Skeletal muscle satellite cell (primary cell): Measurements from ENCODE around the gene MAP3K6.

Experiments used
- H3K27me3 ChIP-seq: 2 replicates; pipeline ENCODE4 v1.7.0; 2013; ENCODE audit warnings: low read length; ENCODE audit not compliant: control insufficient read depth, insufficient read depth
- H3K36me3 ChIP-seq: 2 replicates; pipeline ENCODE4 v1.7.0; 2013; ENCODE audit warnings: mild to moderate bottlenecking, control low read depth, low read length; ENCODE audit not compliant: insufficient read depth
- H3K4me1 ChIP-seq: 2 replicates; pipeline ENCODE4 v1.7.0; 2013; ENCODE audit warnings: low read length; ENCODE audit not compliant: control insufficient read depth, insufficient read depth
- H3K4me2 ChIP-seq: 2 replicates; pipeline ENCODE4 v1.7.0; 2013; ENCODE audit warnings: mild to moderate bottlenecking, low read length
- H3K4me3 ChIP-seq: 2 replicates; pipeline ENCODE4 v1.7.0; 2013; ENCODE audit warnings: low read length
- H3K9ac ChIP-seq: 2 replicates; pipeline ENCODE4 v1.7.0; 2013; ENCODE audit warnings: mild to moderate bottlenecking, low read depth, low read length, moderate library complexity
- H3K9me3 ChIP-seq: replicated peaks from 2 replicates; pipeline ENCODE4 v1.7.0; 2013; ENCODE audit warnings: mild to moderate bottlenecking, control low read depth, low read length

Gene MAP3K6

GRCh38 chr1:27368869-27369582 is 2.3 kb upstream of the MAP3K6 start:
- no peak overlapping the region for H3K4me2 ChIP-seq
- H3K4me1 ChIP-seq: peaks cover 15% of the 10 kb centered on the region
- no peaks in the 10 kb centered on the region for H3K9me3 ChIP-seq
- H3K27me3 ChIP-seq: no peaks in the 10 kb centered on the region
- no peak overlapping the region for H3K9ac ChIP-seq
- no peak overlapping the region for H3K4me3 ChIP-seq
- H3K36me3 ChIP-seq: peaks cover 4% of the 10 kb centered on the region

DNA sequence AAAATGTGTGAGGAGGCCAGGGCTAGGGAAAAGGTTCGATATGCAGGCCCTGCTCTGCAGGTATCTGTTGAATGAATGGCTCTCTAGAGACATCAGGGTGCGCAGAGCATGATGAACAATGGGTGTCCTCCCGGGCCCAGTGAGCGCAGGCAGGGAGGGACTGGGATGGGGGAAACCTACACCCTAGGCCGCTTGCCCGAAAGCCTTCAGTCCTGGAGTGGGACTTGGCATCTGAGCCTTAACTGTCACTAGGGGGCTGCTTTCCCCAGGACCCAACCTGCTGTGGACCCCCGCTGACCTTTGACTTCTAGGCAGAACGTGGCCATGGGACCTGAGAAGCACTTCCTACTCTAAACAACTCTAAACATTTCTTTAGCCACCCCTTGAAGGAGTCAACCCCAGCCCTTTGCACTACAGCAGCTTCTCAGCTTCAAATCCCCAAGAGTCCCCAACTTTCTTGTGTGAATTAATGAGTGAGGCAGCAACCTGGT is 444 bp upstream of the MAP3K6 start:
- peaks cover 15% of the 10 kb centered on the region for H3K4me1 ChIP-seq

GRCh38 chr1:27366113-27366410 is 699 bp downstream of the MAP3K6 start:
- Histone ChIP-seq H3K36me3 (peaks cover 33% of the 10 kb centered on the region), H3K4me1 (peaks cover 15% of the 10 kb centered on the region), H3K4me3 (peak overlapping the region; percentile 96), H3K4me2 (peak overlapping the region; percentile 92), H3K9me3 (no peaks in the 10 kb centered on the region), H3K27me3 (no peaks in the 10 kb centered on the region), H3K9ac (peak overlapping the region; percentile 96)

More for the DNA sequence above, 444 bp upstream of the MAP3K6 start:
- Histone ChIP-seq H3K9me3 (no peaks in the 10 kb centered on the region), H3K4me2 (peak overlapping the region; percentile 92), H3K9ac (peak overlapping the region; percentile 96), H3K36me3 (peaks cover 22% of the 10 kb centered on the region), H3K4me3 (peak overlapping the region; percentile 96), H3K27me3 (no peaks in the 10 kb centered on the region)

DNA sequence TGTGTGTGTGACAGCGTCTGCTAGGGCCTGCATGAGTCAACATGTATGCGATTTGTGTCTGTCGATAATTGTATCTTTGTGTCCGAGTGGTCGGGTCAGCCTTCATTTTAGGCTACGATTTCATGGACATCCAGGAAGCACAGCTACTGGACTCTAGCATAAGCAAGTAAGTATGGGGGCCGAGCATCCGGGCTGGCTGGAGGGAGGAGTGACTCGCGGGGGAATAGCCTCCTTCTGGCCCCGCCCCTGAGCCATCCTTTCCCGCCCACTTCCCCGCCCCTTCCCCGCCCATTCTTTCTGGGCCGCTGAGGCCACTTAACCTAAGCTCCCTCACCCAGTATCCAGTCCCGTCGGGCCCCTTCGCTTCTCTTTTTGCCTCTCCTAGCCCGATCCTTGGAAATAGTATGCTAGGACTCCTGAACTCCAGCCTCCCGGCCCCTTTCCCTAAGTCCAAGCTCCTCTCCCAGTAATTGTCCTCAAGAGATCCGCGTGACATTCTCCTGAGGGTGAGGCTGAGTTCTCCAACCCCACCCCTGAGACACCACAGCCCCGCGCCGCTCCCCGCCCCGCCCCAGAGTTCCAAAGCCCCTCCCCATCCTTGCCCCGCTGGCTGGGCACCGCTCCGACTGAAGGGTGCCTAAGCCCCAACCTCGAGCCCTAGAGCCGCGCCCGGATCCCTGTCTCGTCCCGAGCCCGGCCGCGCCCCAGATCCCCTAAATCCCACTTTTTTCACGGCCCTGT is 1.2 kb downstream of the MAP3K6 start:
- Histone ChIP-seq H3K9me3 (no peaks in the 10 kb centered on the region), H3K4me1 (peaks cover 15% of the 10 kb centered on the region), H3K36me3 (peaks cover 38% of the 10 kb centered on the region), H3K27me3 (no peaks in the 10 kb centered on the region), H3K9ac (peak overlapping the region; percentile 96), H3K4me3 (peak overlapping the region; percentile 96), H3K4me2 (peak overlapping the region; percentile 92)

DNA sequence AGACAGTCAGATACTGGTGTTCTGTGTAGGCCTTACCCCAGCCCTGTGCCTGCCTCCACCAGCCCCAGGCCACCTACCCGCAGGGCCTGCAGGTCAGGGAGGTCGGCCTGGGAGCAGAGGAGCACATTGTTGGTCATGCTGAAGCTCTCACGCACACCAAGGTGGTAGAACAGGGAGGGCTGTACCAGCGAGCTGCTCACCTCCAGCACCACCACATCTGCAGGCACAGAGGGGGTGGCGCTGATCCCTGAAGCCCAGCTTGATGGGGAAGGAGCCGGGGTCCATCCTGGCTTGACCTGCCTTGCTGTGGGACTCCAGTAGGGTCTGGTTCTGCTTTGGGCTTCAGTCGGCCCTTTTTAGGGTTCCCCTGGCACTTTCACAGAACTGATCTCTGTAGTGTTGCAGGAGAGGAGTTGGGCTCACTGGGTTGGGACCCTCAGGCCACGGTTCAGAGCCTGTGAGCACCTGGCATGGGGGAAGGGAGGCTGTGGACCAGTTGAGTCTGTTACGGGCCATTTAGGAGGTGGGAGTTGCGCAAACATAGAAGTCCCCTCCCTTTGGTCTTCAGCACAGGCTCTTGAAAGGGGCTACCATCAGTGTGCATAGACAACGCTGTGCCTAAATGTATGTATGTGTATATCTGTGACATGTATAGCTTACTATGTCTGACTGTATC is 1.9 kb downstream of the MAP3K6 start:
- peak overlapping the region; percentile 96 for H3K9ac ChIP-seq
- peak overlapping the region; percentile 96 for H3K4me3 ChIP-seq
- H3K27me3 ChIP-seq: no peaks in the 10 kb centered on the region
- H3K4me2 ChIP-seq: peak overlapping the region; percentile 92
- H3K36me3 ChIP-seq: peaks cover 42% of the 10 kb centered on the region
- peaks cover 15% of the 10 kb centered on the region for H3K4me1 ChIP-seq
- no peaks in the 10 kb centered on the region for H3K9me3 ChIP-seq

DNA sequence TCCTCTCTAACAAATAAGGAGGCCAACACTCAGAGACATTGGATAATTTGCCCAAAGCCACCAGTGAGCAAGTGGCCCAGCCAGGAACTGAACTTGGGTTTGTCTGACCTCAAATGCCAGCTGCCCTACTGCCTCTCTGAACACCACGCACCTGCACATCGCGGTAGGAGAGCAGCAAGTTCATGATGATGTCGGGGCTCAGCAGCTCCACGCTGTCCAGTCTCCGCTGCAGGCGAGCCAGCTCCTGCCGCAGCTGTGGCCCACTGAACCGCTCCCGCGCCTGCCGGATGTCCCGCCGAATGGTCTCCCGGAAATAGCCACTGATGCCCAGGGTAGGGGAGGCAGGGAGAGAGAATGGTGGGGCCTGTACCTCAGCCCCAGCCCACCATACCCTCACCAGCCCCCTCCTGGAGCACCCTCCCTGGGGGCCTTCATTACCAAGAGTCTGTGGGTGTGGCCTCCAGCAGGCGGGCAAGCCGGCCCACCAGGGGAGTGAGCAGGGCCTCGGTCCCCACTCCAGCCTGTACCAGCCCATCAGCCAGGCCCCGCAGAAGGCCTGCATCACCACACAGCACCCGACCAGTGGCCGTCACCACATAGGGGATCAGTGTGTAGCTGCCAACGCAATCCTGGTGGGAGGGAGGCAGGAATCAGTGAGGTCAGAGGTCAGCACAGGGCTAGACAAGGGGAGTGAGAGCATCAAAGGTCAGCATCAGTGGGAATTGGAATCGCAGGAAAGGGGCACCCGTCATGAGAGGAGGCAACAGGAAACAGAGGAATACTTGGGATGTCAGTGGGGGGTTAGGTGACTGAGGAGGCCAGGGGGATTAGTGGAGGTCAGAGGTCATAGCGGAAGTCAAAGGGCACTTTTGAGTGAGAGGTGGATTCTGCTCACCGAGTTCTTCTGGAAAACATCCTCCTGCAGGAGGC is 2.7 kb downstream of the MAP3K6 start:
- H3K9ac ChIP-seq: no peak overlapping the region
- no peaks in the 10 kb centered on the region for H3K27me3 ChIP-seq
- peaks cover 15% of the 10 kb centered on the region for H3K4me1 ChIP-seq
- no peaks in the 10 kb centered on the region for H3K9me3 ChIP-seq
- H3K4me3 ChIP-seq: no peak overlapping the region
- H3K4me2 ChIP-seq: no peak overlapping the region
- H3K36me3 ChIP-seq: peaks cover 50% of the 10 kb centered on the region

GRCh38 chr1:27361553-27361952 is 5.2 kb downstream of the MAP3K6 start:
- peaks cover 8% of the 10 kb centered on the region for H3K4me1 ChIP-seq
- H3K27me3 ChIP-seq: no peaks in the 10 kb centered on the region
- peaks cover 69% of the 10 kb centered on the region for H3K36me3 ChIP-seq
- no peak overlapping the region for H3K4me3 ChIP-seq
- H3K4me2 ChIP-seq: no peak overlapping the region
- H3K9ac ChIP-seq: no peak overlapping the region
- no peaks in the 10 kb centered on the region for H3K9me3 ChIP-seq

DNA sequence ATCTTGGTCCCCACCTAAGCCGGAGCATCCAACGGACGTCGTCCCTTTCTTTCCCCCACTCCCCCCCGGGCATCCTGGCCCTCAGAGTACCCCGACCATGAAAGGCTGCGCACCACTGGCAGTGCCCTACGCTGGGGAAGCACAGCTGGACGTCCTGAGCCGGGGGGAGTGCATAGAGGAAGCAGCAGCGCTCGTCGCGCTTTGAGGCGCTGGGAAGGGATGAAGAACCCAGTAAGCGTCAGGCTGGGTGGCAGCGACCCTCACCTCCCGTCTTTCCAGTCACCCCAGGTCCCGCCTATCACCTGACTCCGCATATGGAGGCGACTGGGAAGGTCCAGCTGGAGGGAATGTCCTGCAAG is 5.7 kb downstream of the MAP3K6 start:
- Histone ChIP-seq H3K9ac (no peak overlapping the region), H3K27me3 (no peaks in the 10 kb centered on the region), H3K4me1 (peaks cover 8% of the 10 kb centered on the region), H3K4me3 (no peak overlapping the region), H3K9me3 (no peaks in the 10 kb centered on the region), H3K4me2 (no peak overlapping the region), H3K36me3 (peaks cover 74% of the 10 kb centered on the region)

- Histone ChIP-seq H3K4me2 (no peak overlapping the region), H3K36me3 (peaks cover 81% of the 10 kb centered on the region), H3K4me3 (no peak overlapping the region), H3K9ac (no peak overlapping the region), H3K4me1 (peaks cover 8% of the 10 kb centered on the region), H3K27me3 (no peaks in the 10 kb centered on the region), H3K9me3 (no peaks in the 10 kb centered on the region)
Observed at GRCh38 chr1:27360159-27361043, 6.4 kb downstream of the MAP3K6 start.

- H3K4me3 ChIP-seq: no peak overlapping the region
Observed at GRCh38 chr1:27359822-27360158, 7.0 kb downstream of the MAP3K6 start.

More at GRCh38 chr1:27359822-27360158, 7.0 kb downstream of the MAP3K6 start:
- no peak overlapping the region for H3K4me2 ChIP-seq
- no peak overlapping the region for H3K9ac ChIP-seq
- peaks cover 85% of the 10 kb centered on the region for H3K36me3 ChIP-seq
- H3K4me1 ChIP-seq: peaks cover 3% of the 10 kb centered on the region
- H3K27me3 ChIP-seq: no peaks in the 10 kb centered on the region
- no peaks in the 10 kb centered on the region for H3K9me3 ChIP-seq
